ENCODE results near the gene OPCML.

Gene OPCML

DNA sequence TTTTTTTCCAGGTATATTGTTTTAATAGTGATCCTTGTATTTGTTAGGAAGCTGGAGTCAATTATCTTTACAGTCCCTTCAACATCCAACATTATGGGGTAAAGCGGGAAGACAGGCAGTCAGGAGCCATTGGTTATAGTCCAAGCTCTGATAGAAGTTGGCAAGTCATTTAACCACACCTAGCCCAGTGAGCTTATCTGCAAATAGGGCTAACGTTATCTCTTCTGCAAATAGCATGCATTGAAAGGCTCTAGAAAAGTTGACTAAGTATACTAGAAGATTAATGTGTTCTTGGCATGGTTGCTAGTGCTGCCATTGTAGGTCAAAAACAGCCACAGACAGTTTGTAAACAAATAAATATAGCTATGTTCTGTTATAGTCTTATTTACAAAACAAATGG is 520.7 kb downstream of the OPCML start:
- TF ChIP-seq, protein P1, sequence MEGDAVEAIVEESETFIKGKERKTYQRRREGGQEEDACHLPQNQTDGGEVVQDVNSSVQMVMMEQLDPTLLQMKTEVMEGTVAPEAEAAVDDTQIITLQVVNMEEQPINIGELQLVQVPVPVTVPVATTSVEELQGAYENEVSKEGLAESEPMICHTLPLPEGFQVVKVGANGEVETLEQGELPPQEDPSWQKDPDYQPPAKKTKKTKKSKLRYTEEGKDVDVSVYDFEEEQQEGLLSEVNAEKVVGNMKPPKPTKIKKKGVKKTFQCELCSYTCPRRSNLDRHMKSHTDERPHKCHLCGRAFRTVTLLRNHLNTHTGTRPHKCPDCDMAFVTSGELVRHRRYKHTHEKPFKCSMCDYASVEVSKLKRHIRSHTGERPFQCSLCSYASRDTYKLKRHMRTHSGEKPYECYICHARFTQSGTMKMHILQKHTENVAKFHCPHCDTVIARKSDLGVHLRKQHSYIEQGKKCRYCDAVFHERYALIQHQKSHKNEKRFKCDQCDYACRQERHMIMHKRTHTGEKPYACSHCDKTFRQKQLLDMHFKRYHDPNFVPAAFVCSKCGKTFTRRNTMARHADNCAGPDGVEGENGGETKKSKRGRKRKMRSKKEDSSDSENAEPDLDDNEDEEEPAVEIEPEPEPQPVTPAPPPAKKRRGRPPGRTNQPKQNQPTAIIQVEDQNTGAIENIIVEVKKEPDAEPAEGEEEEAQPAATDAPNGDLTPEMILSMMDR (IDR thresholded peaks at IDR 0.05; ENCODE audit: unreplicated experiment in 3 of 3) = no peak
- Mint-ChIP-seq H3K4me1 (no peaks in the 10 kb centered on the region), H3K9me3 (no peaks in the 10 kb centered on the region), H3K27me3 (ENCODE audit: low read depth) (peaks cover 11% of the 10 kb centered on the region), H3K36me3 (ENCODE audit: low read depth) (no peaks in the 10 kb centered on the region), H3K27ac (no peak overlapping the region), H3K4me3 (no peak overlapping the region)

DNA sequence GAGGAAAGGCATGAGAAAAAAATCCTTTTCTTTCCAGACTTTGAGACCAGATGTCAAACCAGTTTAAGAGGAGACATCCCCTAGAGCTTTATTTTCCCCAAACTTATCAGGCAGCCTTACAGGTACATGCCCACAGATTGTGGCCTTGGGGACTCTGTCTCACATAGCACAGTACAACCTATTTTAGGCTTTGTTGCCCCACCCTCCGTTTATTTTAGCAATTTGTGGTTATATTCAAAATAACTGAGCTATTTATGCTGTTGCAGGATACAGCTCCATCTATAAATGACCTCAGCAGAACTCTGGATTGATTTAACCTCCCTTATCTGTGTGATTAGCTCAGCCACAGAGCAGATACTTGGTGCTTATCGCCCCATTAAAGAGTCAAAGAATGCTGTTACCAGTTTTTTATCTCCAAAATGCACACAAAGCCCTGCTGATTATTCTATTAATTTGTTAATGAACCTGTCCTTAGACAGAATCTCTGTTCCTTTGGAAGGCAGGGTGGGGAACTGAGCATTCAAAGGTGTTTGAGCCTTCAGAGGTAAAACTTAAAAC is 525.2 kb downstream of the OPCML start:
- Mint-ChIP-seq H3K36me3 (ENCODE audit: low read depth) (no peaks in the 10 kb centered on the region), H3K4me3 (no peak overlapping the region), H3K27ac (no peak overlapping the region), H3K27me3 (ENCODE audit: low read depth) (peaks cover 9% of the 10 kb centered on the region), H3K4me1 (no peaks in the 10 kb centered on the region), H3K9me3 (peaks cover 9% of the 10 kb centered on the region)
- TF ChIP-seq, protein P1 (IDR thresholded peaks at IDR 0.05; ENCODE audit: unreplicated experiment in 3 of 3) = no peak

GRCh38 chr11:133004369-133004768 is 527.9 kb downstream of the OPCML start:
- H3K36me3 Mint-ChIP-seq (ENCODE audit: low read depth) = no peaks in the 10 kb centered on the region
- H3K27me3 Mint-ChIP-seq (ENCODE audit: low read depth) = peaks cover 4% of the 10 kb centered on the region
- no peaks in the 10 kb centered on the region for H3K4me1 Mint-ChIP-seq
- peaks cover 12% of the 10 kb centered on the region for H3K9me3 Mint-ChIP-seq
- H3K27ac Mint-ChIP-seq = no peak overlapping the region
- TF ChIP-seq, protein P1 (IDR thresholded peaks at IDR 0.05; ENCODE audit: unreplicated experiment in 3 of 3) = no peak
- H3K4me3 Mint-ChIP-seq = no peak overlapping the region

DNA sequence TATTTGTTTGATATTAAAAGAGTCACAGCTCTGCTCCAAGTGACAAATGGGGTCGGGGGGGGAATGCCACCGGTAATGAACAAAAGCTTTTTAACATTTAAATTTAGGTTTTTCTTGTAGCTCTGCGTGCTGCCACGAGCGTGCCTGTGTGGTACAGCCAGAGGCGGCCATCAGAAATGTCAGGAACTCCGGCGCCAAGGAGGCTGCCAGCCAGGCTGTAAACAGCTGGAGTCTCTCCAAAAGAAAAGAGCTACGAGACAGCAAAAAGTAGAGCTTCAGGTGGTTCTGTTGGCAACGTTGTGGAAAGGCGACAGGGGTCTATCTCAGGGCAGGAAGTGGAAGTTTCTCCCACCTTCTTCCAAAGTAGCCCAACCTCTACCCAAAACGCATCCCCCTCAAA is 532.8 kb downstream of the OPCML start:
- H3K4me1 Mint-ChIP-seq = no peaks in the 10 kb centered on the region
- TF ChIP-seq, protein P1 (IDR thresholded peaks at IDR 0.05; ENCODE audit: unreplicated experiment in 3 of 3) = no peak
- peaks cover 11% of the 10 kb centered on the region for H3K9me3 Mint-ChIP-seq
- H3K36me3 Mint-ChIP-seq (ENCODE audit: low read depth) = no peaks in the 10 kb centered on the region
- peaks cover 41% of the 10 kb centered on the region for H3K27me3 Mint-ChIP-seq (ENCODE audit: low read depth)
- H3K4me3 Mint-ChIP-seq = no peak overlapping the region
- H3K27ac Mint-ChIP-seq = no peak overlapping the region

DNA sequence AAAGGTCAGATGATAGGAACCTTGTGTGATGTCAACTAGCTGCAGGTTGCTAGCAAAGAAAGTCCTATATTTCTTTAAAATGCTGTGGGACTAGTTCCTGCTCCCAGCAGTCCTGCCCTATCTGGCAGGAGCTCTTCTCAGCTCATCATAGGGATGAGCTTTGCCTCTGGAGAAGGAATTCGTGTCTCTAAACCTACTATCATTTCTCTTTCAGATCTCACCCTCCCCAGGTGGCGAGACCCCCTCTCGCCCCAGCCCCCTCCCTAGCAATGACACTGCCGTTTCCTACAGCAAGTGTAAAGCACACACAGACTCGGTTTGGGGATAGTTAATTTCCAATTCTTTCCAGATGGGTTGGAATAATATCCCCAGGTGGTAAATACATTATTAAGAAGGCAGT is 533.3 kb downstream of the OPCML start:
- no peak overlapping the region for H3K4me3 Mint-ChIP-seq
- H3K27me3 Mint-ChIP-seq (ENCODE audit: low read depth) = peaks cover 45% of the 10 kb centered on the region
- H3K27ac Mint-ChIP-seq = no peak overlapping the region
- H3K36me3 Mint-ChIP-seq (ENCODE audit: low read depth) = no peaks in the 10 kb centered on the region
- peaks cover 7% of the 10 kb centered on the region for H3K9me3 Mint-ChIP-seq
- H3K4me1 Mint-ChIP-seq = peaks cover under 1% of the 10 kb centered on the region
- TF ChIP-seq, protein P1 (IDR thresholded peaks at IDR 0.05; ENCODE audit: unreplicated experiment in 3 of 3) = no peak

DNA sequence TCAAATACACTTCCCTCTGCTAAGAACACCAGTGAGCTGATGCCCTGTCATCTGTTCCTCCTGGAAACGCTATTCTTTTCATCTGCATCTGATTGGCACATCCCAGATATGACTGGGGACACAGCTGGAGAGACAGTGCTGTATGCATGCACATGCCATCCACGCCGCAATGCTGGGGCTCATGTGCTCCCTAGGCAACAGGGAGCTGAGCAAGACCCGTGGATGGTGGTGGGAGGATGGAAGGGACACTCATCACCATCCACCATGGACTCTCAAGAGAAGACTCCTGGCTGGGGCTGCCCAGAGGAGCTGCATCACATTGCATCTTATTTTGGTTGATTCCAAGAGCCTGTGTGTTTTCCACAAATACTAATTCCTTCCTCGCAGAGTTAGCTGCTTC is 534.9 kb downstream of the OPCML start:
- H3K4me1 Mint-ChIP-seq = peaks cover 8% of the 10 kb centered on the region
- peaks cover 2% of the 10 kb centered on the region for H3K9me3 Mint-ChIP-seq
- no peak overlapping the region for H3K4me3 Mint-ChIP-seq
- H3K36me3 Mint-ChIP-seq (ENCODE audit: low read depth) = no peaks in the 10 kb centered on the region
- TF ChIP-seq, protein P1 (IDR thresholded peaks at IDR 0.05; ENCODE audit: unreplicated experiment in 3 of 3) = no peak
- H3K27ac Mint-ChIP-seq = no peak overlapping the region
- H3K27me3 Mint-ChIP-seq (ENCODE audit: low read depth) = peaks cover 62% of the 10 kb centered on the region
